Colon (tissue), 2 donors: ENCODE data around the gene TSACC.

Source experiments
- FAIRE-seq: peaks from 2 replicates; lab custom pipeline; 2012; peaks lifted over from hg19 to GRCh38; lab: Jason Lieb, UNC
- donor health status: control.
- donor health status: control.

The TSACC gene

DNA sequence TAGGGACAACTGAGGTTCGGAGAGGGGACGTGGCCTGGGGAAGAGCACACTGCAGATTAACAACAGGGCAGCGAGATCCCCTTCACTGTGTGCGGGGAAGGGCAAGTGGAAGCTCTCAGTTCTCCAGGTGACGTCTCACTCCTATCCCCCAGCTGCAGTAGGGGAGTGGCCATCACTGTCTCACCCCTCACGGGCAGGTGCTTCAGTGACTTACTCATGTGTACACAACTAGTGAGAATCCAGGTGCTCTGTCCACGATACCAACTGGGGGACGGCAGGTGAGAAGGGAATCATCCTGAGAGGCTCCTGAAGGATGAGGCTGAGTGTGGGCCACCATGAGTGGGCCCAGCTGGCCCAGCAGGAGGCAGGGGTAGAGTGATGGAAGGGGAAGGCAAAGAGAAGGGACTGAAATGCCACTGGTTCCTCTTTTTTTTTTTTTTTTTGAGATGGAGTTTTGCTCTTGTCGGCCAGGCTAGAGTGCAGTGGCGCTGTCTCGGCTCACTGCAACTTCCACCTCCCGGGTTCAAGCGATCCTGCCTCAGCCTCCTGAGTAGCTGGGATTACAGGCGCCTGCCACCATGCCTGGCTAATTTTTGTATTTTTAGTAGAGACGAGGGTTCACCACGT, 56.6 kb downstream of the TSACC start:
- FAIRE-seq = no peak
